ENCODE measurements around the gene MTX2.
"Not testable (repeated sequence)": the region's sequence is repeated elsewhere in the genome, so short reads cannot be mapped to it uniquely, and the experiment has no call there.

The MTX2 gene

GRCh38 chr2:176291335-176291734 is 22.1 kb downstream of the MTX2 start:
- DNase-seq = no peak

- no peak for DNase-seq
Observed at GRCh38 chr2:176291809-176292283, 22.6 kb downstream of the MTX2 start.

GRCh38 chr2:176292608-176293007 is 23.4 kb downstream of the MTX2 start:
- DNase-seq = no peak

- no peak for DNase-seq
Observed at GRCh38 chr2:176293334-176293733, 24.1 kb downstream of the MTX2 start.

- DNase-seq = no peak
Observed at GRCh38 chr2:176297067-176297466, 27.8 kb downstream of the MTX2 start.

- DNase-seq = no peak
Observed at GRCh38 chr2:176297737-176298136, 28.5 kb downstream of the MTX2 start.

GRCh38 chr2:176306020-176306419 is 36.8 kb downstream of the MTX2 start:
- DNase-seq = not testable (repeated sequence)

- DNase-seq = no peak
Observed at GRCh38 chr2:176317199-176317598, 48.0 kb downstream of the MTX2 start.

- no peak for DNase-seq
Observed at GRCh38 chr2:176317623-176318065, 48.4 kb downstream of the MTX2 start.

- no peak for DNase-seq
Observed at GRCh38 chr2:176321916-176322315, 52.7 kb downstream of the MTX2 start.

GRCh38 chr2:176324862-176325261 is 55.6 kb downstream of the MTX2 start:
- no peak for DNase-seq

- no peak for DNase-seq
Observed at GRCh38 chr2:176325732-176326131, 56.5 kb downstream of the MTX2 start.

- no peak for DNase-seq
Observed at GRCh38 chr2:176328149-176328548, 58.9 kb downstream of the MTX2 start.

- no peak for DNase-seq
Observed at GRCh38 chr2:176330612-176331011, 61.4 kb downstream of the MTX2 start.

GRCh38 chr2:176331646-176332045 is 62.4 kb downstream of the MTX2 start:
- DNase-seq = no peak

- no peak for DNase-seq
Observed at GRCh38 chr2:176334729-176335128, 65.5 kb downstream of the MTX2 start.

- no peak for DNase-seq
Observed at GRCh38 chr2:176338395-176338794, 69.2 kb downstream of the MTX2 start.

GRCh38 chr2:176339208-176339607 is 70.0 kb downstream of the MTX2 start:
- DNase-seq = no peak

- DNase-seq = no peak
Observed at GRCh38 chr2:176356251-176356650, 87.0 kb downstream of the MTX2 start.

- DNase-seq = no peak
Observed at GRCh38 chr2:176364273-176364977, 95.2 kb downstream of the MTX2 start.

GRCh38 chr2:176368349-176368748 is 99.1 kb downstream of the MTX2 start:
- DNase-seq = no peak

GRCh38 chr2:176370467-176371171 is 101.4 kb downstream of the MTX2 start:
- no peak for DNase-seq

- DNase-seq = not testable (repeated sequence)
Observed at GRCh38 chr2:176373155-176373554, 103.9 kb downstream of the MTX2 start.

GRCh38 chr2:176378323-176378722 is 109.1 kb downstream of the MTX2 start:
- no peak for DNase-seq

All from activated naive CD4-positive, alpha-beta T cell treated with anti-CD3 and anti-CD28 coated beads, Interleukin-2, amount 50 U/mL, for 16 hours (primary cell).